Epithelial cell of esophagus (primary cell): ENCODE measurements around the gene OBP2A.

ENCODE experiments used
- DNase-seq: peaks from one replicate; pipeline ENCODE4 v3.0.0; 2010; ENCODE audit warnings: low read depth
- H3K4me3 ChIP-seq: 2 replicates; pipeline ENCODE4 v1.5.1; 2011; ENCODE audit warnings: mild to moderate bottlenecking, low read length, control low read depth
- CTCF ChIP-seq: IDR thresholded peaks from 2 replicates; pipeline ENCODE4 v1.5.1; 2011; ENCODE audit warnings: low read depth, mild to moderate bottlenecking, low read length, control low read depth, inconsistent platforms; ENCODE audit not compliant: insufficient read depth; ENCODE audit errors: missing control alignments

Gene OBP2A

GRCh38 chr9:135551031-135551430 lies 5.1 kb downstream of the OBP2A start:
- no peak overlapping the region for H3K4me3 ChIP-seq
- TF ChIP-seq CTCF: no peak
- DNase-seq: no peak

GRCh38 chr9:135551456-135551855 lies 5.5 kb downstream of the OBP2A start:
- no peak for DNase-seq
- no peak for TF ChIP-seq CTCF
- H3K4me3 ChIP-seq: no peak overlapping the region

GRCh38 chr9:135552021-135552697 lies 6.2 kb downstream of the OBP2A start:
- DNase-seq: no peak
- no peak for TF ChIP-seq CTCF

DNA sequence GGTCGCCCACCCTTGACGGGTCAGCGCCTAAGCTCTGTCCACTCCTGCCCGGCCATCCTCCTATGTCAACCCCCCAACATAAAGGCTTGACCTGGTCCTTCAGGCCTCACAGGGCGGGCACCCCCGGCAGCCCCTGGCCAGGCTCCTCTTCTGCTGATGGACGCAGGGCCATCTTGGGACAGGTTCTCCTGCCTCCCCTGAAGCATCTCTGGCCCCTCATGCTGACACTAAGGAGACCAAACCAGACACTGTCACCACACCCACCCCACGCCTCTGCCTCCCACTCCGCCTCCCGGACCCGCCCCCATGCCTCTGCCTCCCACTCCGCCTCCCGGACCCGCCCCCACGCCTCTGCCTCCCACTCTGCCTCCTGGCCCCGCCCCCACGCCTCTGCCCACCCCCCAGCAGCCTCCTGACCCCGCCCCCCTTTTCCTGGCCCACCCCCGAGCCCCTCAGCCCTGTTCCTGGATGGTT lies 6.8 kb downstream of the OBP2A start:
- TF ChIP-seq CTCF: no peak
- DNase-seq: no peak
- no peak overlapping the region for H3K4me3 ChIP-seq

More at GRCh38 chr9:135552021-135552697, 6.2 kb downstream of the OBP2A start:
- no peak overlapping the region for H3K4me3 ChIP-seq

DNA sequence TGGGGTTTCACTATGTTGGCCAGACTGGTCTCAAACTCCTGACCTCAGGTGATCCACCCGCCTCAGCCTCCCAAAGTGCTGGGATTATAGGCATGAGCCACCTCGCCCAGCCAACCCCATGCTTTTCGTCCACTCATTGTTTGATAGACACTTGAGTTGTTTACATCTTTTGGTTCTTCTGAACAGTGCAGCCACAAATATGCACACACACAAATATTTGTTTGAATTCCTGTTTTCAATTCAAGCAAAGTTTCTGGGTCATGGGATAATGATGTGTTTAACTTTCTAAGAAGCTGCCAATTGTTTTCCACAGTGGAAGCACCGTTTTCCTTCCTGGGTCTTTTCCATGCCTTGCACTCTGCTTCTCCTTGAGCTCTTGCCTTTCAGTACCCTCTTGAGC lies 8.8 kb downstream of the OBP2A start:
- TF ChIP-seq CTCF: no peak
- no peak for DNase-seq
- H3K4me3 ChIP-seq: no peak overlapping the region

DNA sequence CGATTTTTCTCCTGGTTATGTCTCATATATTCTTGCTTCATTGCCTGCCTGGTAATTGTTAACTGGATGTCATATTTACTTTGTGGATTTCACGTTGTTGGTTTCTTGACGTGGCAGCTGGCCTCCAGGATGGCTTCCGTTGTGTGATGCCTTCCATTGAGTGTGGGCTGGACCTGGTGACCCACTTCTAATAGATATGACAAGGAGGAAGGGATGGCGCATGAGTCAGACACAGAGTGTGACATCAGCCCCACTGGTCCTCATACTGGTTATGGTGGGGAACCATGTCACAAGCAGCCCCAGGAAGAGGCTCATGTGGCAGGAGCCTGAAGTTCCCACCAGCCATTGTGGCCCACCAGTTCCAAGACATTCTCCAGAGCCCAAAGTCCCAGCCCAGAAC lies 9.3 kb downstream of the OBP2A start:
- TF ChIP-seq CTCF: no peak
- H3K4me3 ChIP-seq: no peak overlapping the region
- DNase-seq: no peak

GRCh38 chr9:135555910-135556309 lies 10.0 kb downstream of the OBP2A start:
- no peak for TF ChIP-seq CTCF
- H3K4me3 ChIP-seq: no peak overlapping the region
- no peak for DNase-seq
